ENCODE measurements around the gene ADAP1. TPM values are rescaled to one million over a fixed set of nuclear protein-coding genes. Genes with fewer than 3 reads are reported as not detected.

ADAP1 gene
- total and polyA plus RNA-seq, 2 of the 8 experiments (the other 6 are each of a cell fraction or from before 2014, with no cell fraction given): 5.8 to 6.1 TPM

DNA sequence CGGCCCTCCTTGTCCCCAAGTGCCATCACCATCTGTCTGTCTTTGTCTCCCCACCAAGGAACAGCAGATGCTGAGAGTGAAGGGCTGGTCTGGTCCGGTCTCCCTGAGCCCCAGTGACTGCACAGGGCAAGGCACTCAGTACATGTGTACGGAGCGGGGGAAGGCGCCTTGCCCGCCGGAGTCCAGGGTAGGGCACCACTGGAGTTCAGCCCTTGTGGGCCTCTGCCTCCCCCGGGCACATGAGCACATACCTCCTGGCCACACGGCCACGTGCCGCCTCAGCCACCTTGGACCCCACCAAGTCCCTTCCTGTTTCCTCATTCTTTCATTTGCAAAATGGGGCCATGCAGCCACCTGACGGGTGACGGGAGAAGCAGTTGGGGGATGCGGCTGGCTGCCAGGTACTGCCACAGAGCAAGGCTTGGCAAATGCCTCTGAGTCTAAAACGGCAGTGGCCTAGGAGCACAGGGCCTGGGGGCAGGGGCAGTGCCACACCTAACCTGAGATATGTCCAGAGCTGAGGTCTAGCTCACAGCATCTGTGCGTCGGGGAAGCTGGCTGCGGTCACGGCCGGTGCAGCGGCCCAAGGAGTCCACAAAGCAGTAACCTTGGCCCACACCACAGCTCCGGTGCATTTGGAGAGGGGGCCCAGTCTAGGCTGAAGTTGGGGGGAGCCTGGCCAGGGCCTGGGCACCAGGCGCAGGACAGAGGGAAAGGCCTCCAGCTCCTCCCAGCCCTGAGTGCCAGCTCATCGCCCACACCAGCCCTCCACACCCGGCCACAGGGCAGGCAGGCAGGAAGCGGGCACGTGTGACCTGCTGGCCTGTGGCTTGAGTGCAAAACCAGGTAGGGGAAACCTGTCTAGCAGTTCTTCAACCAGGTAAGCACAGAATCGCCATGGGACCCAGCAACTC lies 5.2 kb downstream of the ADAP1 start:
- H4K8ac ChIP-seq (ENCODE audit: extremely low read depth, insufficient read depth, low read length): no peak overlapping the region
- no peak overlapping the region for H3K4ac ChIP-seq (replicated peaks; ENCODE audit: insufficient read length, low read depth, low read length)
- POLR2A ChIA-PET (ENCODE audit: partially characterized antibody): interaction anchor here (1.0 kb wide), 1 partner anchor 41 kb away, joined by 3 read pairs; no protein-coding TSS in a partner anchor
- H3K4me3 ChIP-seq (ENCODE audit: extremely low read depth in 1 of 4, insufficient read depth in 2 of 4, low read depth in 3 of 4, low read length in 4 of 4): no peak overlapping the region
- H3K23me2 ChIP-seq (ENCODE audit: low read depth, low read length): peaks cover 4% of the 10 kb centered on the region; the same call in 1 of the 2 replicates
- CTCF ChIA-PET (ENCODE audit: partially characterized antibody): interaction anchor here (1.5 kb wide), 1 partner anchor 9 kb away, joined by 5 read pairs; no protein-coding TSS in a partner anchor
- peak overlapping the region; percentile 93; the same call in 1 of the 2 replicates for H2BK12ac ChIP-seq (ENCODE audit: low read depth, low read length)
- no peak for TF ChIP-seq GTF2F1 (IDR thresholded peaks at IDR 0.05; ENCODE audit: borderline replicate concordance, low read depth, low read length)
- TF ChIP-seq, protein P1, sequence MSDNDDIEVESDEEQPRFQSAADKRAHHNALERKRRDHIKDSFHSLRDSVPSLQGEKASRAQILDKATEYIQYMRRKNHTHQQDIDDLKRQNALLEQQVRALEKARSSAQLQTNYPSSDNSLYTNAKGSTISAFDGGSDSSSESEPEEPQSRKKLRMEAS (IDR thresholded peaks at IDR 0.05): peak; percentile 35; the same call in 1 of the 2 replicates
- DNase-seq (ENCODE audit: low read depth in 1 of 2, low spot score in 2 of 2) (no peak), FAIRE-seq (no peak)
- H4K91ac ChIP-seq (replicated peaks; ENCODE audit: insufficient read length, low read length): peak overlapping the region; percentile 57
- peak overlapping the region; percentile 40; the same call in 1 of the 2 replicates for H2BK20ac ChIP-seq (ENCODE audit: low read length)
- H3K4me2 ChIP-seq (ENCODE audit: insufficient read depth in 1 of 2, low read depth in 2 of 2, low read length in 2 of 2): no peak overlapping the region
- 88% methylated on average over 28 of the region's 28 CpGs; no CpG with 5 or more reads in 1 of the 2 experiments for WGBS, 2 experiments (ENCODE audit: extremely low coverage in 1 of 2, insufficient coverage in 1 of 2, insufficient read length in 1 of 2, insufficient replicate concordance in 2 of 2, low coverage in 1 of 2, low lambda C conversion rate in 2 of 2, missing lambda C conversion rate in 1 of 2)
- H2BK15ac ChIP-seq (ENCODE audit: low read length): no peak overlapping the region
- no peak overlapping the region for H3K18ac ChIP-seq (ENCODE audit: extremely low read depth, low read length)
- peaks cover 0 to 31% (median 19%) of the 10 kb centered on the region in 4 experiments; a peak in 6 of 7 replicates for H3K4me1 ChIP-seq (replicated peaks in 1 of 4; ENCODE audit: control insufficient read depth in 3 of 4, insufficient read depth in 4 of 4, low read length in 3 of 4)
- no peak overlapping the region for H2BK120ac ChIP-seq (replicated peaks; ENCODE audit: low read depth, low read length)
- H3K14ac ChIP-seq (ENCODE audit: insufficient read length): peak overlapping the region; percentile 23
- no peak overlapping the region for H4K5ac ChIP-seq (ENCODE audit: insufficient read length, low read depth, low read length)
- H3K9ac ChIP-seq (replicated peaks in 1 of 4; ENCODE audit: extremely low read depth in 1 of 4, low read depth in 3 of 4, low read length in 3 of 4): 0 out of 7 replicates have a peak overlapping the region, but pooled peaks of 1 of the 4 experiments have one; percentile 1
- H3K9me3 ChIP-seq (ENCODE audit: insufficient read depth in 2 of 2, low read depth in 1 of 2, low read length in 1 of 2): no peaks in the 10 kb centered on the region
- no peak overlapping the region for H3K23ac ChIP-seq (ENCODE audit: insufficient read length)
- peak overlapping the region; percentile 2; the same call in 1 of the 2 replicates for H2BK5ac ChIP-seq (ENCODE audit: low read depth, low read length)
- no peak overlapping the region for H3K27ac ChIP-seq (ENCODE audit: low read depth, low read length)
- no peak overlapping the region for H2AFZ ChIP-seq (ENCODE audit: low read length)
- H3K36me3 ChIP-seq (ENCODE audit: control insufficient read depth in 2 of 4, insufficient read depth in 4 of 4, low read length in 3 of 4): no peaks in the 10 kb centered on the region
- H3K56ac ChIP-seq (replicated peaks; ENCODE audit: insufficient read length, low read depth, low read length): no peak overlapping the region
- no peaks in the 10 kb centered on the region for H3K79me2 ChIP-seq (ENCODE audit: control insufficient read depth in 1 of 2, insufficient read depth in 2 of 2, low read length in 2 of 2)
- H3K27me3 ChIP-seq (replicated peaks in 1 of 4; ENCODE audit: control insufficient read depth in 3 of 4, extremely low read depth in 1 of 4, insufficient read depth in 3 of 4, low read length in 3 of 4): peaks cover 2 to 19% (median 14%) of the 10 kb centered on the region in 4 experiments; a peak in 6 of 7 replicates
- H2AK5ac ChIP-seq (ENCODE audit: low read depth, low read length): no peak overlapping the region; the same call in 1 of the 2 replicates
- no peaks in the 10 kb centered on the region for H3K79me1 ChIP-seq (ENCODE audit: low read depth, low read length)
- H4K20me1 ChIP-seq (replicated peaks in 1 of 2; ENCODE audit: control insufficient read depth in 1 of 2, insufficient read depth in 2 of 2, low read length in 2 of 2): no peaks in the 10 kb centered on the region
